Smooth muscle cell (in vitro differentiated cells): ENCODE measurements around the gene MTX3. TPM values are rescaled to one million over a fixed set of nuclear protein-coding genes. Genes with fewer than 3 reads are reported as not detected.

ENCODE experiments used
- DNase-seq: peaks from one replicate; lab custom pipeline; 2025; ENCODE audit not compliant: unreplicated experiment; lab: John Stamatoyannopoulos, UW
- H2AFZ ChIP-seq: fragments of 200-600 bp; sonication (generic); 2 replicates; pipeline ENCODE4 v1.6.0; 2016; ENCODE audit warnings: antibody characterized with exemption, low read depth, mild to moderate bottlenecking
- H3F3A ChIP-seq: fragments of 200-600 bp; sonication (generic); 2 replicates; pipeline ENCODE4 v1.6.0; 2017; ENCODE audit warnings: antibody characterized with exemption, low read depth
- H3K27ac ChIP-seq: fragments of 200-600 bp; sonication (generic); 2 replicates; pipeline ENCODE4 v1.5.1; 2016; ENCODE audit warnings: low read depth, mild to moderate bottlenecking
- H3K27me3 ChIP-seq: fragments of 200-600 bp; sonication (generic); 2 replicates; pipeline ENCODE4 v1.6.1; 2016; ENCODE audit warnings: low read depth, mild to moderate bottlenecking
- H3K36me3 ChIP-seq: fragments of 200-600 bp; sonication (generic); 2 replicates; pipeline ENCODE4 v1.5.1; 2016; ENCODE audit warnings: low read depth
- H3K4me1 ChIP-seq: fragments of 200-600 bp; sonication (generic); 2 replicates; pipeline ENCODE4 v1.5.1; 2016; ENCODE audit warnings: low read depth
- H3K4me2 ChIP-seq: fragments of 200-600 bp; sonication (generic); 2 replicates; pipeline ENCODE4 v1.6.0; 2016; ENCODE audit warnings: mild to moderate bottlenecking
- H3K4me3 ChIP-seq: fragments of 200-600 bp; sonication (generic); 2 replicates; pipeline ENCODE4 v1.5.1; 2016; ENCODE audit warnings: mild to moderate bottlenecking
- H3K79me2 ChIP-seq: fragments of 200-600 bp; sonication (generic); 2 replicates; pipeline ENCODE4 v1.6.0; 2016; ENCODE audit warnings: low read depth, mild to moderate bottlenecking
- H3K9ac ChIP-seq: fragments of 200-600 bp; sonication (generic); 2 replicates; pipeline ENCODE4 v1.6.0; 2016; ENCODE audit warnings: low read depth
- H3K9me3 ChIP-seq: fragments of 200-600 bp; sonication (generic); replicated peaks from 2 replicates; pipeline ENCODE4 v1.5.1; 2016; ENCODE audit warnings: low read depth
- H4K20me1 ChIP-seq: fragments of 200-600 bp; sonication (generic); 2 replicates; pipeline ENCODE4 v1.6.0; 2016; ENCODE audit warnings: low read depth
- CTCF ChIP-seq: fragments of 200-600 bp; sonication (generic); IDR thresholded peaks from 2 replicates; pipeline ENCODE4 v1.5.1; 2017; ENCODE audit warnings: borderline replicate concordance, mild to moderate bottlenecking, antibody characterized with exemption; ENCODE audit not compliant: insufficient read depth, poor library complexity, severe bottlenecking
- WGBS: methylation state at CpG from one replicate; pipeline ENCODE4 v1.1.7; 2016; ENCODE audit warnings: low lambda C conversion rate; 5-methylcytosine and 5-hydroxymethylcytosine counted together
- polyA plus RNA-seq: library from polyadenylated mRNA; unstranded; fragments of >200 nt; fragmentation: Nextera tagmentation; extraction: Ambion mirVana; gene quantifications from 2 replicates; pipeline ENCODE4 v1.2.1, GENCODE V29; 2016
- total RNA-seq: library from RNA; depleted of rRNA; stranded (reverse); fragments of >200 nt; gene quantifications from 2 replicates; pipeline ENCODE4 v1.2.3, GENCODE V29; 2014

The MTX3 gene
- total and polyA plus RNA-seq, 2 experiments from 2014 or later = 2.7 to 17.9 TPM

GRCh38 chr5:79959407-79959806 is 31.7 kb downstream of the MTX3 start:
- no peak overlapping the region for H3K4me3 ChIP-seq
- no peak overlapping the region for H3K27ac ChIP-seq
- no peaks in the 10 kb centered on the region for H3K79me2 ChIP-seq
- DNase-seq = no peak
- no peak overlapping the region for H2AFZ ChIP-seq
- 83% methylated on average over 8 of the region's 8 CpGs for WGBS
- H3K27me3 ChIP-seq = no peaks in the 10 kb centered on the region
- no peaks in the 10 kb centered on the region for H4K20me1 ChIP-seq
- no peaks in the 10 kb centered on the region for H3F3A ChIP-seq
- H3K9me3 ChIP-seq = no peaks in the 10 kb centered on the region
- H3K4me1 ChIP-seq = peaks cover 16% of the 10 kb centered on the region
- no peaks in the 10 kb centered on the region for H3K36me3 ChIP-seq
- TF ChIP-seq CTCF = no peak
- H3K4me2 ChIP-seq = no peak overlapping the region
- no peak overlapping the region for H3K9ac ChIP-seq

- no peak overlapping the region for H3K9ac ChIP-seq
- DNase-seq = no peak
- TF ChIP-seq CTCF = no peak
- H4K20me1 ChIP-seq = no peaks in the 10 kb centered on the region
- H3K4me2 ChIP-seq = no peak overlapping the region
- H3K27ac ChIP-seq = no peak overlapping the region
- no peaks in the 10 kb centered on the region for H3F3A ChIP-seq
- no peaks in the 10 kb centered on the region for H3K9me3 ChIP-seq
- H3K36me3 ChIP-seq = no peaks in the 10 kb centered on the region
- no peaks in the 10 kb centered on the region for H3K27me3 ChIP-seq
- H3K79me2 ChIP-seq = no peaks in the 10 kb centered on the region
- H2AFZ ChIP-seq = no peak overlapping the region
- 47% methylated on average over 6 of the region's 6 CpGs for WGBS
- peaks cover 9% of the 10 kb centered on the region for H3K4me1 ChIP-seq
- H3K4me3 ChIP-seq = no peak overlapping the region
These were observed 35.0 kb downstream of the MTX3 start for GRCh38 chr5:79955941-79956670.

- Histone ChIP-seq H3F3A (no peaks in the 10 kb centered on the region), H3K4me3 (no peak overlapping the region), H3K4me2 (no peak overlapping the region), H2AFZ (no peak overlapping the region), H3K36me3 (no peaks in the 10 kb centered on the region), H4K20me1 (no peaks in the 10 kb centered on the region), H3K27me3 (no peaks in the 10 kb centered on the region), H3K4me1 (peaks cover 9% of the 10 kb centered on the region), H3K9ac (no peak overlapping the region), H3K9me3 (no peaks in the 10 kb centered on the region), H3K27ac (no peak overlapping the region), H3K79me2 (no peaks in the 10 kb centered on the region)
- 81% methylated on average over 5 of the region's 5 CpGs for WGBS
- no peak for TF ChIP-seq CTCF
- DNase-seq = no peak
These were observed 35.6 kb downstream of the MTX3 start for GRCh38 chr5:79955356-79955895.

GRCh38 chr5:79954620-79955019 is 36.4 kb downstream of the MTX3 start:
- Histone ChIP-seq H3K36me3 (no peaks in the 10 kb centered on the region), H4K20me1 (no peaks in the 10 kb centered on the region), H3K4me1 (peaks cover 9% of the 10 kb centered on the region), H3K79me2 (no peaks in the 10 kb centered on the region), H3K4me2 (no peak overlapping the region), H3K4me3 (no peak overlapping the region), H3K27ac (no peak overlapping the region), H2AFZ (no peak overlapping the region), H3F3A (no peaks in the 10 kb centered on the region), H3K9me3 (no peaks in the 10 kb centered on the region), H3K27me3 (no peaks in the 10 kb centered on the region), H3K9ac (no peak overlapping the region)
- 91% methylated on average over 3 of the region's 3 CpGs for WGBS
- no peak for DNase-seq
- TF ChIP-seq CTCF = no peak
